ENCODE measurements around the gene ADGRG7.

DNA sequence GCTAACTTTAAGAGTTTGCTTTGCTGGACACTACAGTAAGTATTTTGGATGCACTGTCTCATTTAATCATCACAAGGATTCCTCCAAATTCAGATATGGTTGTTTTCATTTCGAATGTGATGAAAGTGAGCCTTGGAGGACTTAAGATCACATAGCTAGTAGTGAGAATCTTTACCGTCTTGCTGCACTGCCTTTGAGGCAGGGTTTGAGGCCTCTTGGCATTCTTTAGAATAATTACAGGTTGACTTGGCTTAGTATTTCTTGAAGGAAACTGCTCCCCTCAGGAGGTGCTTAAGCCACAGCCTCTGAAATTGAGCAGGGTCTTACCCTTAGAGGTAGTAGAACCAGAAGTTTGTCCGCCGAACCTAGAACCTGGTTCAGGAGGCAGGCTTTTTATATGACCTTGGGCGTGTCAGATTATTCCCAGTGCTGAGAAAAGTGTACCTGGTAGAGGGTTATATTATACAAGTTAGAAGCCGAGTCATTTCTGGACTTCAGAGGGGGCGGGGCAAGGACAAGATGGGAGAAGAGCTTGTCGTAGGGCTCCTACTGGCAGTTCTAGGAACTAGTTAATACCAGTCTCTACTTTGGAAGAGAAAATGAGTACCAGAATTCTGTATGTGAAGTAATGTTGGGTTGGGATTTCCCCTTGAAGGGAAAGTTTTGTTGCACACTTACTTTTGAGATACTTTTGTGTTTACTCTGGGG, 101.0 kb downstream of the ADGRG7 start:
- TF ChIP-seq, protein P1, sequence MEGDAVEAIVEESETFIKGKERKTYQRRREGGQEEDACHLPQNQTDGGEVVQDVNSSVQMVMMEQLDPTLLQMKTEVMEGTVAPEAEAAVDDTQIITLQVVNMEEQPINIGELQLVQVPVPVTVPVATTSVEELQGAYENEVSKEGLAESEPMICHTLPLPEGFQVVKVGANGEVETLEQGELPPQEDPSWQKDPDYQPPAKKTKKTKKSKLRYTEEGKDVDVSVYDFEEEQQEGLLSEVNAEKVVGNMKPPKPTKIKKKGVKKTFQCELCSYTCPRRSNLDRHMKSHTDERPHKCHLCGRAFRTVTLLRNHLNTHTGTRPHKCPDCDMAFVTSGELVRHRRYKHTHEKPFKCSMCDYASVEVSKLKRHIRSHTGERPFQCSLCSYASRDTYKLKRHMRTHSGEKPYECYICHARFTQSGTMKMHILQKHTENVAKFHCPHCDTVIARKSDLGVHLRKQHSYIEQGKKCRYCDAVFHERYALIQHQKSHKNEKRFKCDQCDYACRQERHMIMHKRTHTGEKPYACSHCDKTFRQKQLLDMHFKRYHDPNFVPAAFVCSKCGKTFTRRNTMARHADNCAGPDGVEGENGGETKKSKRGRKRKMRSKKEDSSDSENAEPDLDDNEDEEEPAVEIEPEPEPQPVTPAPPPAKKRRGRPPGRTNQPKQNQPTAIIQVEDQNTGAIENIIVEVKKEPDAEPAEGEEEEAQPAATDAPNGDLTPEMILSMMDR (IDR thresholded peaks at IDR 0.05 in 4 of 5, conservative IDR thresholded peaks at IDR 0.05 in 1 of 5) = peak in 2 of 5 experiments; percentile 5 to 9
- no peak for TF ChIP-seq POLR2A (IDR thresholded peaks at IDR 0.05)

Measured in gastrocnemius medialis (tissue), 4 donors.